Left ventricle myocardium inferior (tissue), 1 donor: ENCODE data around the gene PCYT1B. TPM values are rescaled to one million over a fixed set of nuclear protein-coding genes. Genes with fewer than 3 reads are reported as not detected.

Source experiments
- DNase-seq: peaks from one replicate; pipeline ENCODE4 v3.0.0-alpha.2; 2020
- H3K27ac ChIP-seq: fragments of 200-600 bp; replicated peaks from 2 replicates; pipeline ENCODE4 v1.8.0; 2021
- H3K27me3 ChIP-seq: fragments of 200-600 bp; 2 replicates; pipeline ENCODE4 v1.8.0; 2021; ENCODE audit warnings: low read depth
- H3K36me3 ChIP-seq: fragments of 200-600 bp; 2 replicates; pipeline ENCODE4 v1.8.0; 2021
- H3K4me1 ChIP-seq: fragments of 200-600 bp; 2 replicates; pipeline ENCODE4 v1.8.0; 2021
- H3K4me3 ChIP-seq: fragments of 200-600 bp; 2 replicates; pipeline ENCODE4 v1.8.0; 2021; ENCODE audit warnings: mild to moderate bottlenecking, moderate library complexity
- H3K9me3 ChIP-seq: fragments of 200-600 bp; replicated peaks from 2 replicates; pipeline ENCODE4 v1.8.0; 2021
- intact Hi-C: fragments of 100-400 bp; cut with micrococcal nuclease; formaldehyde crosslinking; loops from one replicate; pipeline ENCODE4 v1.11.0; 2022
- total RNA-seq: library from RNA; stranded (reverse); fragmentation: NEBNext Ultra II Directional; extraction: Animal tissue kit (Norgen Biotek cat#: 25700); gene quantifications from one replicate; pipeline ENCODE4 v1.2.1, GENCODE V29; 2021
- TF ChIP-seq, protein P1 (sequence below): fragments of 200-600 bp; IDR thresholded peaks from 2 replicates; pipeline ENCODE4 v1.8.0; 2021; ENCODE audit warnings: antibody characterized with exemption, mild to moderate bottlenecking, borderline replicate concordance
- donor health status: DM: no; HTN: yes; CAD: no; lungs with severe emphysema.

Gene PCYT1B
- total RNA-seq, 1 donor from 2014 or later = 0.36 TPM

DNA sequence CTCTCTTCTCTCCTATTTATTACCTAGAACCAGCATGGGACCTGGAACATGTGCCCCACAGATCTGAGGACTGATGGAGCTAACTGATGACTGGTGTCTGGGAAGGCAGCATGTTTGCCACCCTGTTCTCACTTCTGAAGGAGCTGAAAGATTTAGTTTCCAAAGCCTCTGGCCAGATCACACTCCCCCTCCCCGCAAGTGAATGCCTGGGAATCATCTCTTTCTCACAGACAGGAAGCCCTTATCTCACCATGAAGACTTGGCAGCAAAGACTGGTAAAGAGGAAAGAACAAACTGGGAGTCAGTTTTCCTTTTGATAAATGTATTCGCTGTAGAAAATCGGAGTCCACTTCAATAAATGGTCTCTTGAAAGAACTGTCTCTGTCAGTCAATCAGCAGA lies 21.0 kb upstream of the PCYT1B start:
- no peaks in the 10 kb centered on the region for H3K4me1 ChIP-seq
- intact Hi-C loops = no loop called here
- no peaks in the 10 kb centered on the region for H3K36me3 ChIP-seq
- H3K27me3 ChIP-seq = no peaks in the 10 kb centered on the region
- H3K4me3 ChIP-seq = no peak overlapping the region
- H3K27ac ChIP-seq = no peak overlapping the region
- no peak for DNase-seq
- H3K9me3 ChIP-seq = no peaks in the 10 kb centered on the region
- TF ChIP-seq, protein P1, sequence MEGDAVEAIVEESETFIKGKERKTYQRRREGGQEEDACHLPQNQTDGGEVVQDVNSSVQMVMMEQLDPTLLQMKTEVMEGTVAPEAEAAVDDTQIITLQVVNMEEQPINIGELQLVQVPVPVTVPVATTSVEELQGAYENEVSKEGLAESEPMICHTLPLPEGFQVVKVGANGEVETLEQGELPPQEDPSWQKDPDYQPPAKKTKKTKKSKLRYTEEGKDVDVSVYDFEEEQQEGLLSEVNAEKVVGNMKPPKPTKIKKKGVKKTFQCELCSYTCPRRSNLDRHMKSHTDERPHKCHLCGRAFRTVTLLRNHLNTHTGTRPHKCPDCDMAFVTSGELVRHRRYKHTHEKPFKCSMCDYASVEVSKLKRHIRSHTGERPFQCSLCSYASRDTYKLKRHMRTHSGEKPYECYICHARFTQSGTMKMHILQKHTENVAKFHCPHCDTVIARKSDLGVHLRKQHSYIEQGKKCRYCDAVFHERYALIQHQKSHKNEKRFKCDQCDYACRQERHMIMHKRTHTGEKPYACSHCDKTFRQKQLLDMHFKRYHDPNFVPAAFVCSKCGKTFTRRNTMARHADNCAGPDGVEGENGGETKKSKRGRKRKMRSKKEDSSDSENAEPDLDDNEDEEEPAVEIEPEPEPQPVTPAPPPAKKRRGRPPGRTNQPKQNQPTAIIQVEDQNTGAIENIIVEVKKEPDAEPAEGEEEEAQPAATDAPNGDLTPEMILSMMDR = no peak

DNA sequence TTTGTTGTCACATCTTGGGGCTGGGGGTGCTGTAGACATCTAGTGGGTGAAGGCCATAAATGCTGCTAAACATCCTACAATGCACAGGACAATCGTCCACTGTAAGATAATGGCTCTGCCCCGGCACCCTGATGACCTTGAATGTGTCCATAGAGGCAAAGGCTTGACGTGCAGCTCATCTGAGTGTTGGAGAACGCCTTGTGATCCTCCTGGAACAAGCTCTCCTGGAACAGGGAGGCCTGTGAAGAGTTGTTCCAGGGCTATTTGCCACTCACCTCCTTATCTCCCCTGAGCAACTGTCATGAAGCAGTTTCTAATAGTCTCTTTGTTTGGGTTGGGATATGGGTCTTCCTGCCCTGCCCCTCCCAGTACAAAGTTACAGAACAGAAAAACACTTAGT lies 15.2 kb upstream of the PCYT1B start:
- no peaks in the 10 kb centered on the region for H3K36me3 ChIP-seq
- intact Hi-C loops = no loop called here
- no peak for DNase-seq
- no peaks in the 10 kb centered on the region for H3K27me3 ChIP-seq
- no peak overlapping the region for H3K4me3 ChIP-seq
- TF ChIP-seq, protein P1 = no peak
- H3K9me3 ChIP-seq = no peaks in the 10 kb centered on the region
- no peak overlapping the region for H3K27ac ChIP-seq
- H3K4me1 ChIP-seq = no peaks in the 10 kb centered on the region

DNA sequence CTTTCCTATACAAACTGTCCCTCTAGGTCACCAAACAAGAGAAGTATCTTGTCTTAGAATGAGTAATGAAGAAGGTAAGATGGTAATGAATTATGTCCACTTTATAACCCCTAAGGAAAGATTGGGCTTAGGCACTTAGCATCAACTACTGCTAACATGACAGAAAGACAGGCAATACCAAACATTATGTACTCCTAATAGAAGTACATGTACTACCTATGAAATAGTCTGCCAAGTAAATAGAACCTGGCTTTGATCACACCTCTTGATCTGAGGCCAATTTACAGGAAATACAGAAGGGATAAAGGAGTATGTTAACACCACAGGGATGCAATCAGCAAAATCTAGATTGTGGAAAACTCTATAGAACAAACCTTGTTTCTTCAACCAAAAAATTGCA lies 14.1 kb upstream of the PCYT1B start:
- TF ChIP-seq, protein P1 = no peak
- Histone ChIP-seq H3K4me1 (no peaks in the 10 kb centered on the region), H3K9me3 (no peaks in the 10 kb centered on the region), H3K27ac (no peak overlapping the region), H3K4me3 (no peak overlapping the region), H3K27me3 (no peaks in the 10 kb centered on the region), H3K36me3 (no peaks in the 10 kb centered on the region)
- intact Hi-C loops = no loop called here
- no peak for DNase-seq

DNA sequence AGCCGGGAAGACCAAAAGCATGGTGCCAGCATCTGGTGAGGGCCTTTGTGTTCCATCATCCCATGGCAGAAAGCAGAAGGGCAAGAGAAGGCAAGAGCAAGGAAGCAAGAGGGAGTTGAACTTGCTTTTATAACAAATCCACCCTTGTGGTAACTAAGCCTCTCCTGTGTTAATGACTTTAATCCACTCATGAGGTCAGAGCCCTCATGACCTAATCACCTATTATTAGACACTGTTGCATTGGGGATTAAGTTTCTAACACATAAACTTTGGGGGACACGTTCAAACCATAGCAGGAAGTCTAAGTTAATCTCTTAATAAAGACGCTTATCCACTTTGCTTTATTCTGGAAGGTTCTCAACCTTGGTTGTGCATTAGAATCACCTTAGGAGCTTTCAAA lies 12.5 kb upstream of the PCYT1B start:
- no peak overlapping the region for H3K27ac ChIP-seq
- H3K27me3 ChIP-seq = no peaks in the 10 kb centered on the region
- TF ChIP-seq, protein P1 = no peak
- H3K4me1 ChIP-seq = no peaks in the 10 kb centered on the region
- no peaks in the 10 kb centered on the region for H3K36me3 ChIP-seq
- no peak for DNase-seq
- intact Hi-C loops = no loop called here
- H3K4me3 ChIP-seq = no peak overlapping the region
- H3K9me3 ChIP-seq = no peaks in the 10 kb centered on the region

DNA sequence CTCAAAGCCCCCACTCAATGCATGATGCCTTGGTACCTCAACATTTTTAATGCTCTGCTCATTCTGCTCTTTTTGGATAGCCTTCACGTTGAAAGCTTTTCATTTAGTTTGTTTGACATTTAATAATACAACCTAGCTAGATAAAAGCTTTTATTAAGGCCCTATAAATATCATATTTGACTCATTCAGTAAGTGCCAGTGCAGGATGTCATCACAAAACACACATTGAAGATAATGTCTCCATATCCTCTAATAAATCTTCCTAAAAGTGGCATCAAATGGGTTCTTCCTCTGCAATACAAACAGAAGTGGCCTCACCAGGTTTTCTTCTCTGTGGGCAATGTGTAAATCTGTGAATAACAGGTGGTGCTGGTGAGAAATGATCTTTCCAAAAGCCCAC lies 12.0 kb upstream of the PCYT1B start:
- Histone ChIP-seq H3K27me3 (no peaks in the 10 kb centered on the region), H3K9me3 (no peaks in the 10 kb centered on the region), H3K4me1 (no peaks in the 10 kb centered on the region), H3K27ac (no peak overlapping the region), H3K4me3 (no peak overlapping the region), H3K36me3 (no peaks in the 10 kb centered on the region)
- TF ChIP-seq, protein P1 = no peak
- intact Hi-C loops = no loop called here
- DNase-seq = no peak

DNA sequence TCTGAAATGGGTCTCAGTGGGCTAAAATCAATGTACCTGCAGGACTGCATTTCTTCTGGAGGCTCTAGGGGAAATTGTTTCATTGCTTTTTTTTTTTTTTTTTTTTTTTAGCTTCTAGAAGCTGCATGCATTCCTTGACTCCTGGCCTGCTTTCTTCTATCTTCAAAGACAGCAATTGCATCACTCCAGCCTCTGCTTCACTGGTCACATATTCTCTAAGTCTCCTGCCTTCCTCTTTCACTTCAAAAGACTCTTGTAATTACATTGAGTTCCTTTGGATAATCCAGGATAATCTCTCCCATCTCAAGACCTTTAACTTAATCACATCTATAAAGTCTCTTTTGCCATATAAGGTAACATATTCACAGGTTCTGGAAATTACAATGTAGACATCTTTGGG lies 11.3 kb upstream of the PCYT1B start:
- no peak for DNase-seq
- no peaks in the 10 kb centered on the region for H3K9me3 ChIP-seq
- TF ChIP-seq, protein P1 = no peak
- H3K4me1 ChIP-seq = no peaks in the 10 kb centered on the region
- H3K36me3 ChIP-seq = no peaks in the 10 kb centered on the region
- H3K27me3 ChIP-seq = no peaks in the 10 kb centered on the region
- intact Hi-C loops = no loop called here
- H3K4me3 ChIP-seq = no peak overlapping the region
- no peak overlapping the region for H3K27ac ChIP-seq
